HG03066 (cell line): ENCODE results near the gene PLEKHG4.

ENCODE experiments used
- ATAC-seq: cut with Tn5 transposase; IDR thresholded peaks from one replicate; pipeline ENCODE4 v1.9.1; 2021; ENCODE audit warnings: low read depth; ENCODE audit not compliant: unreplicated experiment

The PLEKHG4 gene

DNA sequence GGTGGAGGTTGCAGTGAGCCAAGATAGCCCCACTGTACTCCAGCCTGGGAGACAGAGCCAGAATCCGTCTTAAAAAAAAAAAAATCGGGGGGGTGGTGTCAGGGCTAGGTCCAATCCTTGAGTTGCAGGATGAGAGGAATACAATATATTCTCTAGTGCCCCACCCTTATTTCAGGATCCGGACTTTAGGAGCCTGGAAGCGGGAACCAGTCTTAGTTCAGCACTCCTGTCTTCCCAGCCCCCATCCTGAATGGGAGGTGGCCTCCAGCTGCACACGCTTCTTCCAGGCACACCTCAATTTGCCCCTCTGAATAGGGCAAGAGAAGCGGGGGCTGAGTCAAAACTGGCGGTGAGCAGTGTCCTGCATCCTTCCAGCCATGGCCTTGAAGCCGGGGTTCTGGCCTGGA lies 33.7 kb upstream of the PLEKHG4 start:
- ATAC-seq: no peak

- peak; percentile 22 for ATAC-seq
Observed at GRCh38 chr16:67246081-67246755, 33.1 kb upstream of the PLEKHG4 start.

DNA sequence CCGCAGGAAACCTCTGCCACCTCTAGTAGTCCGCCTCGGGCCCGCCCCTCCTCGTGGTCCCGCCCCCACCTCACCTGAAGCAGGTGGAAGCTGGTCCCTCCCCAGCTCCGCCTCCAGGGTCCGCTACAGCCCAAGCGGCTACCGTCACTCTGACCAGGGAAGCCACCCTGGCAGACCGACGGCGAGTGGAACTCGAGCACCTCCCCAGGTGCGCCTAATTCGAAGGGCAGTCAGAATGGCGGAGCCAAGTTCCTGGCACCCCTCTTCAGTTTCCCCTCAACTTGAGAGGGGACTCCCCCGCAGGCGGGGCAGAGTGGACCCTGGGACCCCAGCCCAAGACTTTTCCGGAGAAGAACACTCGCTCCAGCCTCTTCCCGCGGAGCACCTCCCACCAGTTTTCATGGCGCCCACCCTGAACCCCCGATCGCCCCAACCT lies 32.6 kb upstream of the PLEKHG4 start:
- peak; percentile 9 for ATAC-seq

DNA sequence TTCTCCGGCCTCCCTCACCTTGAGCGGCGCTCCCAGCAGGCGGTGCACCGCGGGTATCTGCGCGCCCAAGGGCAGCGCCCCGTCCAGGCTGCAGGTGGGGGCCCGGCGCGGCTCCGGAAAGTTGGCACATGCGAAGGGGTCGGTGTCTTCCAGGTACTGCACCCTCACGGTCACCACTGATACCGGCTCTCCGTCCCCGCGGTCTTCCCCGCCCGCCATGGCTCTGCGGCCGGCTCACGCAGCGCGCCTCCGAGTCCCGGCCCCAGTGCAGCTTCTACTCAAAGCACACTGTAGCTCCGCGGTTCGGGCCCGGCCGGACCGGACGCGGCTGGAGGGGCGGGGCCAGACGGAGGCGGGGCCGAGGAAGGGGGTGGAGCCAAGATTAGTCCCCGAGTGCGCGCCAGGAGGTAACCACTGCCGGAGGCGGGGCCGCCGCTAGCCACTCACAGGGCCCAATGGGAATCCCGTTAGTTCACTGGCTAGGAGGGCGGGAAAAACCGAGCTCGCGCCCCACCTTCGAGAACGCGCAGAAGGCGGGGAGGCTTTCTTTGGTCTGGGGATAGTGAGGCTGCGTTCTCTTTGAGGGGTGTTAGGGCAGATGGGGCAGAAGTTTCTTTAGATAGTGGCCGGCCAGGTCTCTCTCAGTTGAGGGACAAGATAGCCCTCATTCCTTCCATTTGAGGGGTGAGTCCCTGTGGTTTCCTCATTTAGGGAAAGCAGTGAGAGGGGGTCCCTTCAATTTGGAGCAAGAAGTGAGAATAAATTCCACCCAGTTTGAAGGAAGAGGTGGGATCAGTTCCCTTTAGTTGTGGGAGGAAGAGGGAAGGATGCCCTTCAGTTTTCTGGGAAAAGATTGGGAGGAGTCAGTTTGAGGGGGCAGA lies 31.9 kb upstream of the PLEKHG4 start, which contains the start of gene FHOD1:
TSS of gene FHOD1 (minus strand) at position 290 of the 881 bp plus-strand sequence. CDS start at position 219, 71 bp downstream.
- peak; percentile 36 for ATAC-seq

DNA sequence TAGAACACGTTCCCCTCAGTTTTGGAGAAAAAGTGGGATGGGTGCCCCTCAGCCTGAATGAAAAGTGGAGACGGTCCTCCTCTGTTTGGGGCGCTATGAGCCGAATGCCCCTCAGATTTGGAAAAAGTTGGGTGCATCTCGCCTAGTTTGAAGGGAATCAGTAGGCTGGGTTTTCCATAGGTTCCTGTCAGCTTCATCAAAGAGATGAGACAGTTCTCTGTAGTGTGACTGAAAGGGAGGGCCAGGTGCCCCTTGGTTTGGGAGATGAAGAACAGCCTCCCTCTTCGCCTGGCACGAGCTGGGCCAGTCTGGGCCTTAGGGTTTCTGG lies 31.3 kb upstream of the PLEKHG4 start:
- ATAC-seq: no peak

- no peak for ATAC-seq
Observed at GRCh38 chr16:67248401-67249177, 30.7 kb upstream of the PLEKHG4 start, which contains the start of gene SLC9A5. Gene SLC9A5, plus strand, starts transcription at chr16:67248979. Its CDS starts 36 bp downstream, at chr16:67249015.

DNA sequence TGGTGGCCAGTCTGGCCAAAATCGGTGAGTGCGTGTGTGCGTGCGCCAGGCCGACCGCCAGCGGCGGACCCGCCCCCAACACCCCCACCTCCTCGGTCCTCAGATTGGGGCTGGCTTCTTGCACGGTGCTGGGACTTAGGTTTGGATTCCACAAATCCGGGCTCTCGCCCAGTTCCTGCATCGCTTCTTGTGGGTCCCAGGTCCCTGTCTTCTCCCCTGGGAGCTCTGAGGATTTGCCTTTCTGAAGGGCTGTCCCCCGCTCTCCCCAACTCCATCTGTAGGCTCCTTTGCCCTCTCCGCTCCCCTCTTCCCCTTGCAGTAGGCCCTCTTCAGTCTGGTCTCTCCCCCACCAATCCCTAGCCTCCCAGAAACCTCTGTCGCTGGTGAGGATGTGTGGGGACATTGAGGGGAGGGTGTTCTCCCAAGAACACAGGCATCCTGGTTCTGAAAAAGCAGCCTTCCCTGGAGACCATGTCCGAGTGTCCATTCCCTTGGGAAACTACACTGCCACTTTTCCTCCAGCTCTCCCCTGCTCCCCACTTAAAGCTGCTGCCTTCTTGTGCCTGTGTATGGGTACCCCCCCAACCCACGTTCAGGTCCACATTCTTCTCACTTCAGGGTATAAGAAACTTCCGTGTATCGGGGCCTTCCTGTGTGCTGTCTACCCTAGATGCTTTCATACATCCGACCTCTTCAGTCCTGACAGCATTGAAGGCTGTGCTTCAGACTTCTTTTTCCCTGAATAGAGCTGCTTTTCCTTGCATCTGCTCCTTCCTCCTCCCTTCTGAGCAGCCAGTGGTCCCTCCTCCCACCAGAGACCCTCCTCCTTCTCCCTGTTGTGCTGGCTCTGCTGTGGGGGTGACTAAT lies 29.9 kb upstream of the PLEKHG4 start:
- ATAC-seq: no peak

GRCh38 chr16:67250045-67250327 lies 29.3 kb upstream of the PLEKHG4 start:
- no peak for ATAC-seq

DNA sequence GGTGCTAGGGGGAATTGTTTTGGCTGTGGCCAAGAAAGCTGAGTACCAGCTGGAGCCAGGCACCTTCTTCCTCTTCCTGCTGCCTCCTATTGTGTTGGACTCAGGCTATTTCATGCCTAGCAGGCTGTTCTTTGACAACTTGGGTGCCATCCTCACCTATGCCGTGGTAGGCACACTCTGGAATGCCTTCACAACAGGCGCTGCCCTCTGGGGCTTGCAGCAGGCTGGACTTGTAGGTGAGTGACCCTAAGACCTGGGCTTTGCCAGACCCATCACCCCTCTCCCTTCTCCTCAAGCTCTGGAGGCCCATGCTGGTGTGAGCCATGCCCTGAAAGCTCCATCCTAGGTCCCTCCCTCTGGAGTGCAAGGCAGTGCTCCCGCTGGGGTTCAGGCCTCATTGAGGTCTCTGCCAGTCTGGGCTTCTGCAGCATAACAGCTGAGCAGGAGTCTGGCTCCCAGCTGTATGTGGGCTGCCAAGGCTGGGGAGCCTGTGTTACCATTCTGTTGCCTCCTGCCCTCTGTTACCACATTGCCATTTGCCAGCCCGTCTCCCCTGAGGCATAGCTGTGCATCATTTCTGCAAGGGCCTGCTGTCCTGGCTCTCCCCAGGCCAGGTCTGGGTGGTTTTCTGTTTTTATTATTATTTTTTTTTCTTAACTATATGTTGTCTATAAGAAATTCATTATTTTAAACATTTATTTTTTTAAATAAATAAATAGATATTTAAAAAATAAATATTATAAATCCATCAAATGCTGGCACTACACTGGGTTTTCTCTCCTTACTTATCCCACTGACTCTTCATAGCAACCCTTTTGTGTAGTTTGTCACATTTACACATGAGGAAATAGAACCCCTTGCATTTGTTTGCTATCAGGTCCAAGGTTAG lies 26.5 kb upstream of the PLEKHG4 start:
- ATAC-seq: no peak

GRCh38 chr16:67254801-67255552 lies 24.4 kb upstream of the PLEKHG4 start:
- ATAC-seq: no peak

- no peak for ATAC-seq
Observed at GRCh38 chr16:67255553-67256221, 23.6 kb upstream of the PLEKHG4 start.

DNA sequence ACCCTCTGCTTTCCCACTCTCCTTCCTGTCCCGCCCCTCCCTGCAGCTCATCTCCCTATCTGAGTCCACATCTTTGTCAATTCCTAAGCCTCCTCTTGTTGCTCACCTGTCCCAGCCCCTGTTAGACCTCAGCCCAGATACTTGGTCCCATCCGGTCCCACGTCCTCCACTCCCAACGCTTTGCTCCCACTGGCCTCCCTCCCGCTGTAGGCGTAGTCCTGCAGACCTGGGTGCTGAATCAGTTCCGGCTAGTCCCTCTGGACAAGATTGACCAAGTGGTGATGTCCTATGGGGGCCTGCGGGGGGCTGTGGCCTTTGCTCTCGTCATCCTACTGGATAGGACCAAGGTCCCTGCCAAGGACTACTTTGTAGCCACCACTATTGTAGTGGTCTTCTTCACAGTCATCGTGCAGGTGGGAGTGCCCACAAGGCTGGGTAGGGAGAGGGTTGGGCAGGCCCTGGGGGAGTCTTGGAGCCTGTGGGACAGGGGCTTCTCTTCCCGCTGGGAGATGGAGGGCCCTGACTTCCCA lies 22.6 kb upstream of the PLEKHG4 start:
- ATAC-seq: no peak

- ATAC-seq: no peak
Observed at GRCh38 chr16:67257486-67258160, 21.7 kb upstream of the PLEKHG4 start.

DNA sequence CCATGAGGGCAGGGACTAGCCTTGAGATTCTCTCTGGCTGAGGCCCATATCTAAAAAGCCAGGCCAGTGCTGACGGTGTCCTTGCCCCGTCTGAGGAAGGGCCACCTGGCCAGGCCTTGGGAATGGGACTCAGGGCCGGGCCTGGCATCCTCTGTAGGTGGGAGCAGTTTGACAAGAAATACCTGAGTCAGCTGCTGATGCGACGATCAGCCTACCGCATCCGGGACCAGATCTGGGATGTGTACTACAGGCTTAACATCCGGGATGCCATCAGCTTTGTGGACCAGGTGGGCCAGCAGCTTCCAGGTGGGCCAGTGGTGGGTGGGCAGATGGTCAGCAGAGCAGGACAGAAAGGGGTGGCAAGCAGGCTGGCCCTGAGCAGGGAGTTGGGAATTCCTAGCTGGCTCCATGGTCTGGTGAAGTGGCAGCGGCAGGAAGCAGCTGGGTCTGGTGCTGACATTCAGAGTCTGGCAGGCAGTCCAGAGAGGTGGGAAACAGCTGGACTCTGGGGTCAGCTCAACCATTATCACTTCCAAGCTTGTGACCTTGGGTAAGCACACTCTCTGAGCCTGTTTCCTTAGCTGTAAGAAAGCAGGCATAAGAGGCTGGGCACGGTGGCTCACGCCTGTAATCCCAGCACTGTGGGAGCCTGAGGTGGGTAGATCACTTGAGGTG lies 21.0 kb upstream of the PLEKHG4 start:
- ATAC-seq: no peak

- ATAC-seq: no peak
Observed at GRCh38 chr16:67259705-67260104, 19.6 kb upstream of the PLEKHG4 start.

DNA sequence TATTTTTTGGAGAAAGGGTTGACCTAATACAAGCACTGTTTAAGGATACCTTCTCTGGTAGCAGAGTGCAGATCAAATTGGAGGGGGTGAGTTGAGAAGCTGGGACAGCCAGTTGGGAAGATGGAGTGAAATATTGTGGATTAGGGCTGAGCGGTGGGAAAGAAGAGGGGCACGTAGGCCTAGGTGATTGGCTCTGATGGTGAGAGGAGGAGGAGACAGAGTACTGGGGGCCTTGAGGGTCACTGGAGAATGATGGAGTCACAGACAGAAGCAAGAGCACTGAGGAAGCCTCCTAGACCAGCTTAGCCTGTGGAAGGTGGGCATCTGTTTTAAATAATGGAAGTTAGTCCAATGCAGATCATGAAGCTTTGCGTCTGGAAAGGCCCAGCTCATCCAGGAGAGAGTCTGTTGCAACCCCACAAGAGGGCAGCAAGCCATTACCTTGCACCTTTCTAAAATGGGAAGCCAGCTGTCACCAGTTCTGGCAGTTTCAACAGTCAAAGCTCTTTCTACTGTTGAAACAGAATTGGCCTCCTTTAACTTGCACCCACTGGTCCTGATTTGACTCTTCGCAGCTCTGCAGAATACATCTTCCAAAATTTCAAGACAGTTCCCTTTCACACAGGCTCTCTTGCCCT lies 18.8 kb upstream of the PLEKHG4 start:
- no peak for ATAC-seq
